GM12873 (cell line): Measurements from ENCODE around the gene DNM1L.

ENCODE experiments used
- CTCF ChIP-seq: IDR thresholded peaks from 2 replicates; pipeline ENCODE4 v1.5.1; 2012; ENCODE audit warnings: low read depth, mild to moderate bottlenecking, moderate library complexity, low read length, control low read depth; ENCODE audit not compliant: insufficient read depth; ENCODE audit errors: missing control alignments

DNM1L gene

GRCh38 chr12:32756476-32757066 lies 77.5 kb downstream of the DNM1L start:
- TF ChIP-seq CTCF: no peak

GRCh38 chr12:32757157-32757556 lies 78.1 kb downstream of the DNM1L start:
- no peak for TF ChIP-seq CTCF

GRCh38 chr12:32761716-32762115 lies 82.6 kb downstream of the DNM1L start:
- TF ChIP-seq CTCF: no peak

GRCh38 chr12:32765906-32766305 lies 86.8 kb downstream of the DNM1L start:
- TF ChIP-seq CTCF: no peak

GRCh38 chr12:32768518-32768917 lies 89.4 kb downstream of the DNM1L start:
- no peak for TF ChIP-seq CTCF

GRCh38 chr12:32770141-32770540 lies 91.0 kb downstream of the DNM1L start:
- no peak for TF ChIP-seq CTCF

- TF ChIP-seq CTCF: no peak
Observed at GRCh38 chr12:32773691-32774090, 94.6 kb downstream of the DNM1L start.

GRCh38 chr12:32776258-32776657 lies 97.2 kb downstream of the DNM1L start:
- TF ChIP-seq CTCF: no peak
